SK-N-MC (cell line): ENCODE data around the gene C16orf96.

Experiments
- EZH2 ChIP-seq: fragments of 200-600 bp; sonication (generic); IDR thresholded peaks from one replicate; pipeline ENCODE4 v1.6.1; 2017; ENCODE audit warnings: antibody characterized with exemption
- POLR2AphosphoS5 ChIP-seq: IDR thresholded peaks from 2 replicates; pipeline ENCODE4 v1.6.1; 2012; ENCODE audit warnings: mild to moderate bottlenecking, low read depth, low read length, borderline replicate concordance

DNA sequence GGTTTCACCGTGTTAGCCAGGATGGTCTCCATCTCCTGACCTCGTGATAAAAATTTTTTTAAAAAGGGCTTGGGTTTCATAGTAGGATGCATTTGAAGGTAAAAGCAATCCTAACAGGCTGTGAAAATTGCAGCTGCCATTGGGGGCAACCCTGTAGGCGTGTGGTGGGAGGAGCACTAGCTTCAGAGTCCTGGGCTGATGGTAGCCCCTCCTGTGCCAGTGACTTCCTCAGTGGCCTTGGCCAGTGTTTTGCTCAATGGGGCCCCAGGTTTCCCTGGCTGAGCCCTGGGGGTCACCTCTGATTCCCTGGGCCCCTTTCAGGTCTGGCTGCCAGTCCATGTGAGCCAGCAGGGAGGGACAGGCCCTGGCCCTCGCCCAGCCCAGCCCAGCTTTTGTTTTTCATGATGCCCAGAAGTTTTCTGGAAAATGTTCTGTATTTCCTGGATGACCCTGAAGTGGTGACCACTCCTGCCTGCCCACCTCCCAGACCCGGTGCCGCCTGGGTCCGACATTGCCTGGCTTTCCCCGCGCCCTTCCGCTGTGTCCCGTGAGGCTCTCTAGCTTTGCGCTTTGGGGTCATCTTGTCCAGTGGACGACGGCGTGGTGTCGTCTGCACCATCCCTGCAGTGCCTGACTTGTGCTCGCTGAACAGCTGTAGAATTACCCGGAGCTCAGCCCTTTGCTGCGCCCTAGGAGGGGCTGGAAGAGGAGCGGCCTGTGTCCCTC, 77.9 kb downstream of the C16orf96 start:
- TF ChIP-seq EZH2: no peak
- TF ChIP-seq POLR2AphosphoS5: no peak
